ENCODE measurements around the gene CDC42EP2. TPM values are rescaled to one million over a fixed set of nuclear protein-coding genes. Genes with fewer than 3 reads are reported as not detected.

The CDC42EP2 gene
- total and polyA plus RNA-seq, 2 of the 13 experiments (the other 11 are each of a cell fraction or from before 2014, with no cell fraction given) = 2.3 to 7.1 TPM

- TF ChIP-seq ATAD3A (CRISPR knock-in tag; IDR thresholded peaks at IDR 0.05) (no peak), ZNF619 (CRISPR knock-in tag; IDR thresholded peaks at IDR 0.05) (no peak), ZFX (CRISPR knock-in tag; IDR thresholded peaks at IDR 0.05; ENCODE audit: low read depth) (peak; percentile 65), HMG20A (CRISPR knock-in tag; IDR thresholded peaks at IDR 0.05; ENCODE audit: borderline replicate concordance) (no peak), CBX1 (IDR thresholded peaks at IDR 0.05; ENCODE audit: low read depth) (no peak), NFYB (CRISPR knock-in tag; IDR thresholded peaks at IDR 0.05) (no peak), ZNF710 (CRISPR knock-in tag; IDR thresholded peaks at IDR 0.05; ENCODE audit: borderline replicate concordance) (0 out of 2 replicates have a peak, but pooled peaks have one; percentile 24), ZNF574 (CRISPR knock-in tag; IDR thresholded peaks at IDR 0.05) (peak; percentile 19; the same call in 1 of the 2 replicates), CTCF (CRISPR knock-in tag; IDR thresholded peaks at IDR 0.05) (peak; percentile 82), ZSCAN30 (CRISPR knock-in tag; IDR thresholded peaks at IDR 0.05) (no peak), ZNF24 (IDR thresholded peaks at IDR 0.05) (no peak), ZNF790 (CRISPR knock-in tag; IDR thresholded peaks at IDR 0.05; ENCODE audit: borderline replicate concordance) (0 out of 2 replicates have a peak, but pooled peaks have one; percentile 30), E2F1 (CRISPR knock-in tag; IDR thresholded peaks at IDR 0.05) (0 out of 2 replicates have a peak, but pooled peaks have one; percentile 24), ISX (CRISPR knock-in tag; conservative IDR thresholded peaks at IDR 0.05) (no peak), ZNF691 (CRISPR knock-in tag; IDR thresholded peaks at IDR 0.05; ENCODE audit: borderline replicate concordance, low read depth) (no peak), DR1 (CRISPR knock-in tag; IDR thresholded peaks at IDR 0.05) (no peak), JUN (CRISPR knock-in tag; IDR thresholded peaks at IDR 0.05) (no peak), CC2D1A (CRISPR knock-in tag; IDR thresholded peaks at IDR 0.05) (no peak), ZBTB3 (CRISPR knock-in tag; IDR thresholded peaks at IDR 0.05; ENCODE audit: borderline replicate concordance, low read depth) (no peak)
Measured at GRCh38 chr11:65329944-65330403, 15.3 kb downstream of the CDC42EP2 start (continued).
